T-helper 2 cell treated with Interferon-gamma antibody and Interleukin-4, amounts not matched to agents 5 μg/mL and 100 μg/mL, for 36 hours (primary cell): ENCODE data around the gene NDOR1.

Experiments
- DNase-seq: peaks from one replicate; pipeline ENCODE4 v3.0.0; 2021; ENCODE audit warnings: low spot score
- H3K27ac Mint-ChIP-seq: one replicate; pipeline ENCODE4 v1.8.0; 2021; ENCODE audit warnings: mild to moderate bottlenecking, mixed read lengths
- H3K27me3 Mint-ChIP-seq: one replicate; pipeline ENCODE4 v1.8.0; 2021; ENCODE audit warnings: low read depth, mixed read lengths
- H3K36me3 Mint-ChIP-seq: one replicate; pipeline ENCODE4 v1.8.0; 2021; ENCODE audit warnings: low read depth, mixed read lengths
- H3K4me1 Mint-ChIP-seq: one replicate; pipeline ENCODE4 v1.8.0; 2021; ENCODE audit warnings: low read depth, mixed read lengths
- H3K4me3 Mint-ChIP-seq: one replicate; pipeline ENCODE4 v1.8.0; 2022; ENCODE audit warnings: mild to moderate bottlenecking, moderate library complexity, mixed read lengths
- H3K9me3 Mint-ChIP-seq: one replicate; pipeline ENCODE4 v1.8.0; 2021; ENCODE audit warnings: mixed read lengths

The NDOR1 gene

DNA sequence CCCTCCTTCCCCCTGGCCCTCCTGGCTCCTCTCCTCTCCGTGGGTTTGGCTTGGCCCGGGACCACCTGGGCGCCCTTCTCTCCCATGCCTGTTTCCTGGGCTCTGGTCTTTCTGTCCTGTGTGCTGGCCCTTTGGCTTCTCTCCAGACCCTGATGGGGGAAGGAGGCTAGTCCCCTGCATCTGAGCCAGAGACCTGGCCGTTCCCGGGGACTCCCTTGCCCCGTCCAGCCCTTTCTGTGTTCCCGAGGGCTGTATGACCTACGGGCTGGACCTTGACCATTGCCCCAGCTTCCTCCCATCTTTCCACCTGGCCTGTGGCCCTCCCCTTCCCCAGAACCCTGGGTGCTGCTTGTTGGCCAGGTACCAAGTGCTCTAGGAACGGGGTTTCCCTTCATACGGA lies 58.0 kb downstream of the NDOR1 start:
- Mint-ChIP-seq H3K4me3 (no peak overlapping the region), H3K27ac (no peak overlapping the region), H3K4me1 (peaks cover under 1% of the 10 kb centered on the region), H3K9me3 (no peaks in the 10 kb centered on the region), H3K27me3 (no peaks in the 10 kb centered on the region), H3K36me3 (peaks cover 21% of the 10 kb centered on the region)
- DNase-seq, result no peak

DNA sequence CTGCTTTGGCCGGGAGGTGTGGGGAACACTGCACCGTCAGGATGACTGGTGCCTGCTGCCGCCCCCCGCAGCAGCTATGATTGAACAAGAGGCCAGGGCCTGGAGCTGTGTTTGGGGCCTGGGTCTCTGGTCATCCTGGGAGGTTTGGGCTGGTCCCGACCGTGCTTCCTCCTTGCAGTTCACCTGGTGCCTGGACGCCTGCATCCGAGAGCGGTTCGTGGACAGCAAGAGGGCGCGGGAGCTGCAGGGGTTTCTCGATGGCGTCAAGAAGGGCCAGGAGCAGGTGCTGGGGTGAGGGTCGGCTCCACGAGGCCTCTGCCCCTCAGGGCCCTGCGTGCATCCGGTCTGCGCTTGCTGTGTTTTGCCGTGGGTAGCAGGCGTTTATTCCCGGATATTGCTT lies 58.6 kb downstream of the NDOR1 start:
- no peak overlapping the region for H3K4me3 Mint-ChIP-seq
- no peaks in the 10 kb centered on the region for H3K27me3 Mint-ChIP-seq
- no peaks in the 10 kb centered on the region for H3K9me3 Mint-ChIP-seq
- no peak overlapping the region for H3K27ac Mint-ChIP-seq
- H3K4me1 Mint-ChIP-seq, result peaks cover 2% of the 10 kb centered on the region
- peaks cover 23% of the 10 kb centered on the region for H3K36me3 Mint-ChIP-seq
- DNase-seq, result no peak

DNA sequence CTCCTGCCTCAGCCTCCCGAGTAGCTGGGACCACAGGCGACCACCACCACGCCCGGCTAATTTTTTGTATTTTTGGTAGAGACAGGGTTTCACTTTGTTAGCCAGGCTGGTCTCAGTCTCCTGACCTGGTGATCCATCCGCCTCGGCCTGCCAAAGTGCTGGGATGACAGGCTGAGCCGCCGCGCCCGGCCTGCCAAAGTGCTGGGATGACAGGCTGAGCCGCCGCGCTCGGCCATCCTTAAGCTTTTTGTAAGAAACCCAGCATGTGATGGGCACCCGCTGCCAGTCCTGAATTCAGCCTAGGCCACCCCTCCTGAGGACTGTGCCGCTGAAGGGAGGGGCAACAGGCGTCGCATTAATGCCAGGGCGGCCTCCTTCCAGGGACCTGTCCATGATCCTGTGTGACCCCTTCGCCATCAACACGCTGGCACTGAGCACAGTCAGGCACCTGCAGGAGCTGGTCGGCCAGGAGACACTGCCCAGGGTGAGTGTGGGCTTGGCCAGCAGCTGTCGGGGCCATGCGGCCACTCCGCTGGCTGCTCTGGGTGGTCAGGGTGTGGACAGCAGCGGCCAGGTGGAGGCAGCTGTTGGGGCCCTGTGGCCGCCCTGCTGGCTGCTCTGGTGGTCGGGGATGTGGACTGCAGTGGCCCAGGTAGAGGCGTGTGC lies 60.1 kb downstream of the NDOR1 start:
- Mint-ChIP-seq H3K4me3 (no peak overlapping the region), H3K27me3 (no peaks in the 10 kb centered on the region), H3K9me3 (no peaks in the 10 kb centered on the region), H3K27ac (no peak overlapping the region), H3K4me1 (peaks cover 2% of the 10 kb centered on the region), H3K36me3 (peaks cover 27% of the 10 kb centered on the region)
- no peak for DNase-seq

DNA sequence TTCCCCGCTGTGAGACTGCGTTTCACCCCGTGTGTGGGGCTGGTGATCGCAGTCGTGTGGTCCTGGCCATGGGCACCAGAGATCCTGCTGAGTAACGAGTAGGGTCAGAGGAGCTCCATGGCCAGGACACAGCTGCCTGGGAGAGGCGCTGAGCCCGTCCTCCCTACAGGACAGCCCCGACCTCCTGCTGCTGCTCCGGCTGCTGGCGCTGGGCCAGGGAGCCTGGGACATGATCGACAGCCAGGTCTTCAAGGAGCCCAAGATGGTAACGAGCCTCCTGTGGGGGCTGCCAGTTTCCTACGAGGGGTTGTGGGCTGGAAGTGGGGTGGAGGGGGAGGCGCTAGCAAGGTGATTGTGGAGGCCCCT lies 60.6 kb downstream of the NDOR1 start:
- Mint-ChIP-seq H3K27ac (no peak overlapping the region), H3K27me3 (no peaks in the 10 kb centered on the region), H3K4me1 (peaks cover 3% of the 10 kb centered on the region), H3K36me3 (peaks cover 27% of the 10 kb centered on the region), H3K4me3 (no peak overlapping the region), H3K9me3 (no peaks in the 10 kb centered on the region)
- DNase-seq, result no peak
